Activated naive CD4-positive, alpha-beta T cell treated with anti-CD3 and anti-CD28 coated beads, Interleukin-2, amount 50 U/mL, for 72 hours (primary cell): ENCODE results near the gene PDE2A. TPM values are rescaled to one million over a fixed set of nuclear protein-coding genes. Genes with fewer than 3 reads are reported as not detected.

Source experiments
- ATAC-seq, 2 donors: fragments of 150-1000 bp; cut with Tn5 transposase; 2 replicates each; pipeline ENCODE4 v1.10.0; 2021; ENCODE audit warnings: mild to moderate bottlenecking in 2 of 2, moderate library complexity in 2 of 2
- DNase-seq, 2 donors: peaks; one replicate each; pipeline ENCODE4 v3.0.0; 2021 to 2022; ENCODE audit warnings: low spot score in 2 of 2
- H3K27ac Mint-ChIP-seq, 2 donors: one replicate each; pipeline ENCODE4 v1.8.0; 2022; ENCODE audit warnings: mild to moderate bottlenecking in 2 of 2, mixed read lengths in 2 of 2
- H3K36me3 Mint-ChIP-seq, 2 donors: one replicate each; pipeline ENCODE4 v1.8.0; 2022; ENCODE audit warnings: mixed read lengths in 2 of 2
- H3K9me3 Mint-ChIP-seq, 2 donors: one replicate each; pipeline ENCODE4 v1.8.0; 2022; ENCODE audit warnings: mixed read lengths in 2 of 2
- total RNA-seq, 2 donors: library from RNA; stranded (reverse); gene quantifications; one replicate each; pipeline ENCODE4 v1.2.3, GENCODE V29; 2022

Gene PDE2A
- under 1 TPM; 0.68 to 0.97 TPM for total RNA-seq

DNA sequence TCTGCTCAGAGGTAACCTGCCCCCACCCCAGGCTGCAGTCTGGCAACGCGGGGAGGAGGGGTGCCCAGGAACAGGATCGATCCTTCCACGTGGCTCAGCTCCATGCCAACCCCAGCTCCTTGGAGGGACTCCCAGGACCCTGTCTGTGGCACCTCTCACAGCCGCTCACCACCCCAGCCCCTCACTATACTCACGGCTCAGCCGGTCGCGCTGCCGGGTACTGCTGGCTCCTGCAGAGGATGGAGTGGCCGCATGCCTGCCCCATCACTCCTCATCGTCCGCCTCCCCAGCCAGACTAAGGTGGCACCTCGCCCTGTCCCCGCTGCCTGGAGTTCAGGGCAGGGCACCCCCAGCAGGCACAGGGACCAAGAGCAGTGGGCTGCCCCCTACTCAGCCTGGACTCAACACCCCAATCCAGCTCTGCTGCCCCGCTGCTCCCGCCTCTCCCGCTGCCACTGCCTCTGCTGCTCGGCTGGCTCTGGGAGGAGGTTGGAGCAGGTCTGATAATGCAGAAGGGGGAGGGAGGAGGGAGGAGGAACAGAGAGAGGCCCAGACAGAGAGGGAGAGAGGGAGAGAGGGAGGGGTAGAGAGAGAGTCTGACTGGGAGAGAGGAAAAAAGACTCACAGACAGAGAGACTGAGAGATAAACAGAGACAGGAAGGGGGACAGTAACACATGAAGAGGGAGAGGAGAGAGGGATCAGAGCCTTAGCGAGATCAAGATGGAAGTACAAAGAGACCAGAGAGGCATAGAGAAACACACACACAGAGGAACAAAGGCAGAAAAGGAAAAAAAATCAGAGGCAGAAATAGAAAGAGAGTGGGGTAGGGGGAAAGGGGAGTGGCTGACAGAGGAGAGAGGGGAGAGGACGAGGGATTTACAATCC, at the start of gene PDE2A:
PDE2A (minus strand) TSS at position 480 of the 886 bp plus-strand sequence; CDS start at position 265, 215 bp downstream.
- DNase-seq (no peak), ATAC-seq (peak in 1 of 2 donors; percentile 2)
- Mint-ChIP-seq H3K36me3 (no peaks in the 10 kb centered on the region), H3K27ac (no peak within 1 kb of the TSS), H3K9me3 (no peaks in the 10 kb centered on the region)

DNA sequence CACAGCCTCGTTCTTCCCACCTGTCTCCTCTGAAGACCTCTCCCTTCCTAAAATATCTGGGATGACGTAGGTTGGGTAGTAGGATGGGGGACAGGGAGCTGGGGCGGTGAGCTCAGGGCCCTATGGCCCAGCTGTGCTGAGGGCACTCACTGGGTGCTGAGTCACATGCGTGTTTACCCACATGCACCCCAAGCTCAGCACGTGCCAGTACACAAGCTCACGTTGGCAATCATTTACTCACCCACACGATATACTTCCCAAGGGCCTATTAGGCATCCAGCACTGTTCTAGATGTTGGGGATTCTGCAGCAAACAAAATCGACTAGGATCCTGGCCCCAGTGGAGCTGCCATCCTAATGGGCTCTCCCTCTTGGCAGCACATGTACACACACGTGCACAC, 49.3 kb upstream of the PDE2A start:
- H3K27ac Mint-ChIP-seq = peak overlapping the region in 1 of 2 donors; percentile 22

DNA sequence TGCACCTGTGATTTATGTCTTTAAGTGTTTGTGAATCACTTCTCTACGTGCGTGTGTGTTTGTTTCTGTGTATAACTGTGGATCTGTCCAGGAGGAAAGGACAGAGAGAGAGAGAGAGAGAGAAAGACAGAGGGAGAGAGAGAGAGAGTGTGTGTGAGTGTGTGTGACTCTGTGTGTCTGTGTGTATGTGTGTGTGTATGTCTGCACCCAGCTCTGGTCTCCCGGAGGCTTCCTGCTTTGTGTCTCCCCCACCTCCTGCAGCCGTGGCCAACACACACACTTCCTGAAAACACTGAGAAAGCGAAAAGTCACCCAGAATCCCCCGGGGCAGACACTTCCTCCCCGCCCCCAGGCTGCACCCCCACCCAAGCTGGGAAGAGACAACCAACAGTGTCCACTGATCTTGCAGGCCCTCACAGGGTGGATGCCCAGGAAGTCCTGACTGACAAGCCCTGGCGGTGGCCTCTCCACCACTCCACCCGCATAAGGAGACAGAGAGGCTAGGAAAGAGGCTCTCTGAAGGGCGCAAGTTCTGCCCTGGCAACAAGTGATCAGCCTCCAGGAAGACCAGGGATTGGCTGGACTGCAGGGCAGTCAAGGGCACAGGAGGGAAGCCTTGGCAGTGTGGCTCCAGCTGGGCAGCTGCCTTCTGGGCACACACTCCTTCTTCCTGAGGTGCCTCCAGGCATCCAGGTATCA, 48.0 kb upstream of the PDE2A start:
- H3K27ac Mint-ChIP-seq = peak overlapping the region; percentile 89 to 92
- no peaks in the 10 kb centered on the region for H3K9me3 Mint-ChIP-seq
- ATAC-seq = peak; percentile 92
- H3K36me3 Mint-ChIP-seq = peaks cover 0 to 26% of the 10 kb centered on the region in 2 donors
- peak; percentile 80 to 93 for DNase-seq

More for the DNA sequence above, 49.3 kb upstream of the PDE2A start:
- DNase-seq (no peak), ATAC-seq (no peak)
- Mint-ChIP-seq H3K9me3 (no peaks in the 10 kb centered on the region), H3K36me3 (peaks cover 0 to 26% of the 10 kb centered on the region in 2 donors)

DNA sequence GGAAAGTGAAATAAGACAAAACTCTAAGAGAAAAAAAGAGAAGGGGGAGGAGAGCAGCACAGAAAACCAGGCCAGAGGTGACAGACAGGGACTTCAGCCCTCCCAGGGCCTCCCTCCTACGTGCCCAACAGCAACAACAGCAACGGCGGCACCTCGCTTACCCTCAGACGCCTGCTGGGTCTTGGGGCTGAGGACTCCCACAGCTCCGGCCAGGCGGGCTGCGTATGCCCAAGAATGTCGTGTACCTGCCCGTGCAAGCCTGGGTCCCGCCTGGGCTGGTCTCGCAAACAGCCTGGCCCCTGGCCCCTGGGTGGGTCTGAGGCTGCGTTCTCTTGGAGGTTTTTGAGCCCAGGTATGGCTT, 47.4 kb upstream of the PDE2A start:
- peak overlapping the region; percentile 89 to 92 for H3K27ac Mint-ChIP-seq
- H3K36me3 Mint-ChIP-seq = peaks cover 0 to 26% of the 10 kb centered on the region in 2 donors
- H3K9me3 Mint-ChIP-seq = no peaks in the 10 kb centered on the region
- peak in 1 of 2 donors; percentile 31 for DNase-seq
- peak; percentile 28 to 44 for ATAC-seq

DNA sequence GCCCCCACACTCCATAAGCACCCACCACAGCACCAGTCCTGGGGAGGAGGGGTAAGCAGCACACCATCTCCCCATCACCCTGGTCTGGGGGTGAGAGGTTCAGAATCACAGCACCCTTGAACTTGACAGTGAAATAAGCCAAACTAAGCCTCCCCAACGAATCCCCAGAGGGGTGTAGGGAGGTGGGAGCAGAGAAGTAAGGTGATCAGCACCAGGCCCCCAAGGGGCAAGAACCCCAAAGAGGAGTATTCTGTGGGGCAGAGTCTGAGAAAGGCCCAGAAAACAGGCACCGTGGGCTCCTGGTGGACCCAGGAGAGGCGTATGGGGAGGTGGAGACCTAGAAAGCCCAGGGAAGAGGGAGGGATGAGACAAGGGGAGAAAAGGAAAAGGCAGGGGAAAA, 47.1 kb upstream of the PDE2A start:
- ATAC-seq (no peak), DNase-seq (no peak)
- no peaks in the 10 kb centered on the region for H3K9me3 Mint-ChIP-seq
- peak overlapping the region; percentile 89 to 92 for H3K27ac Mint-ChIP-seq
- H3K36me3 Mint-ChIP-seq = peaks cover 0 to 26% of the 10 kb centered on the region in 2 donors

DNA sequence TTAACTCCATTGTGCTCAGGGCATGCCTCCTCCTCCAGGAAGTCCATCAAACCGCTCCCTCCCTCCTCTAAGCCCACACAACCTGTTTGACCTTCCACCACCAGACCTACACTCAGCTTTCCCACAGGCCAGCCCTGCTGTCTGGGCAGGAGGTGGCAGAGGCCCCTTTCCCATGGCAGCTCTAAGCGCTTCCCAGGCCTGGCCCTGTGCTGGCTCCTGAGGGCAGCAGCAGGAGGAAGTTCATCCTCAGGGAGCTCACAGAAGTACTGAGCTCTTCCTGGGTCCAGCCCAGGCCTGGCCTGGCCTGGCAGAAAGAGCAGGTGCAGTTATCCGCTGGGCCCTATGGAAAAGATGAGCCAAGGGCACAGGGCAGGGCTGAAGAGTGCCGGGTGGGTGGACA, 46.6 kb upstream of the PDE2A start:
- ATAC-seq (no peak), DNase-seq (no peak)
- Mint-ChIP-seq H3K36me3 (peaks cover 0 to 26% of the 10 kb centered on the region in 2 donors), H3K27ac (peak overlapping the region; percentile 89 to 92), H3K9me3 (no peaks in the 10 kb centered on the region)

DNA sequence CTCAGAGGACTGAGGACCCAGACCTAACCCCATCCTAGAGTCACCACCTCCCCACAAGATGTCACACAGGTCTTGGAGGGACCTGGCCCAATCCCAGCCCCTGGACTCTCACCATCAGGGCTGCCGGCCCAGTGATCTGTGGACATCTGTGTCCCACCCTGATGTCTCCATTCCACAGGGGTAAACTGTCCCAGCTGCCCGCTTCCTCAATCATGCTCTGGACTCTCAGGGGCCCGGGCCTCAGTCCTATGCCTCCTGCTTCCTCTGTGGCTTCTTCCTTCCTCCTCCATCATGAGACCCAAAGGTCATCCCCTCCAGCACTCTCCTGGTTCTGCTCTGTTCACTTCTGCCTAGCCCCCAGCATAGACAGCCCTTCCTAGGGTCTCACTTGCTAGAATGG, 45.8 kb upstream of the PDE2A start:
- DNase-seq (no peak), ATAC-seq (no peak)
- Mint-ChIP-seq H3K9me3 (no peaks in the 10 kb centered on the region), H3K36me3 (peaks cover 0 to 26% of the 10 kb centered on the region in 2 donors), H3K27ac (peak overlapping the region; percentile 89 to 92)

DNA sequence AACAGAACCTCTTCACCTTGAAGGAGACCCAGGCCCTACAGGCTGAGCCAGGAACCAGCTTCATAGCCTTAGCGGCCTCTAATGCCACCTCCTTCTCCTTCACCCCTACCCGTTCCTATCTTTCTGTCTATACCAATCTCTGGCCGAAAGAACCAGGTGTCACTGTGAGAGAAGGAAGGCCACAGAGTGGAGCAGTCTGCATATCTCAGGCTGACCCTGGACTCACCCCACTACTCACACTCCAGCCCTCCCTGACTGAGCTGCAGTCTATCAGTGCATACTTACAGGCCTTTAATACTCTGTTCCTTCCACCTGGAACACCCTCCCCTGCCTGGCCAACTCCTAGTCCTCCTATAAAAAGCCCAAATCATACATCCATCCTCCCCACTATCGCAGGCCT, 45.3 kb upstream of the PDE2A start:
- Mint-ChIP-seq H3K36me3 (peaks cover 0 to 26% of the 10 kb centered on the region in 2 donors), H3K27ac (peak overlapping the region; percentile 89 to 92), H3K9me3 (no peaks in the 10 kb centered on the region)
- no peak for ATAC-seq
- no peak for DNase-seq

DNA sequence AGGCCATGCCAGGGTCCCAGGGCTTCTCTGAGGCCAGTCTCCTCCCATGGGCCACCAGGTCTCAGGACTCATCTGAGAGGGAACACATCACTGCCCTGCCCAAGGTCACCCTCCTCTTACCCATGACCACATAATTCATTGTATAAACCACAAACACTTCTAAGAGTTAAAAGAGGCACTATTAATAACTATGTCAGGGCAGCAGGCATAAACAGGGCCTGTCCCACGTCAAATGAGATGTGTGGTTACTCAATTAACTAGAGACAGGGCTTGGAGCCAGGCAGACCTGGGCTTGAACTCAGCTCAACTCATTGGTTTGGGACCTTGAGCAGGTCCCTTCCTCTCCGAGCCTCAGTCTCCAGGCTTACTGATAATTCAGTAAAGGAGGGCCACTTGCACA, 44.9 kb upstream of the PDE2A start:
- DNase-seq = no peak
- Mint-ChIP-seq H3K36me3 (peaks cover 0 to 26% of the 10 kb centered on the region in 2 donors), H3K27ac (peak overlapping the region in 1 of 2 donors; percentile 92), H3K9me3 (no peaks in the 10 kb centered on the region)
- ATAC-seq = peak in 1 of 2 donors; percentile 11

DNA sequence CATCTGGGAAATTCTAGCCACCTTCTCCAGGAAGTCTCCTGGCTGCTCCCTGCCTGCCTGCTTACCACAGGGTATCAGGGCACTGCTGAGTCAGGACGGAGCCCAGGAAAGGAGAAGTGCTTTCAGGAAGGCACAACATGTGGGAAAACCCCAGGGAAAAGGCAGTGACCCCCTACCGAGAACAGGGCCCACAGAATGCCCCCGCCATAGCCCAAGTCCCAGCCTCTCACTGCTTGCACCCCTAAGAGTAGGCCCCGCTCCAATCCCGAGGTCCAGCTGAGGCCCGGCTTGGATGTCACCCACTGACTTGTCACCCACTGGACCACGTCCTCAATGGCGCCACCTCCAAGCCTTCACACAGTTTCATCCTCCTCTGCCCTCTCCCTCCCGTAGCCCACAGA, 43.9 kb upstream of the PDE2A start:
- no peak for ATAC-seq
- peaks cover 0 to 26% of the 10 kb centered on the region in 2 donors for H3K36me3 Mint-ChIP-seq

DNA sequence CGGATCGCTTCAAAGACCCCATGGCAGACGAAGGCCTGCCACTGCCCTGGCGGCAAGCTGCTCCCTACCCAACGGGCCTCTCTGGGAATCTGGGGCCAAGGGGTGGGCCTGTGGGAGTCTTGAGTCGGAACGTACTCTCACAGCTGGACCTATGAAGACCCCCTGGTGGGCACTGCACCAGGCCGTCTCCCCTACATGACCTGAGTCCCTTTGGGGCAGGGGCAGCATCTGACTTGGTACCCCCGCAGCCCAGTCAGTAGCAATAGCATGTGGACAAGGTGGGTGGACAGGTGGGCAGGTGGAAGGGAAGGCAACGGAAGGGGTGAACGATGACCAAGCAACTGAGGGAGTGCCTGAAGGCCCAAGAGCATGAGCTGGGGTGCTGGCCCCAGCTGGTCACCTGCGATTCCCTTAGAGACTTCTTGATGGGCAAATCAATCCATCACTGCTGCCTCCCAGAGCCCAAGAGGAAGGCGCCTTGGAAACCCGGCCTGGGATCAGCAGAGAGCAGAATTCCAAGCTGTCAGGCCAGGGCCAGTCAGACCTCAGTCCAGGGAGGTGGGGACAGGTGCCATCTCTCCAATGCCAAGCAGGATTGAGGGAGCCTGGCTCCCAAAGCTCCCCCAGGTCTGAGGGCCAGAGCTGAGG, 42.7 kb upstream of the PDE2A start:
- Mint-ChIP-seq H3K9me3 (no peaks in the 10 kb centered on the region), H3K36me3 (peaks cover 0 to 25% of the 10 kb centered on the region in 2 donors), H3K27ac (no peak overlapping the region)
- ATAC-seq (no peak), DNase-seq (no peak)

More for the DNA sequence above, 43.9 kb upstream of the PDE2A start:
- Mint-ChIP-seq H3K9me3 (no peaks in the 10 kb centered on the region), H3K27ac (peak overlapping the region; percentile 44 to 62)
- no peak for DNase-seq

DNA sequence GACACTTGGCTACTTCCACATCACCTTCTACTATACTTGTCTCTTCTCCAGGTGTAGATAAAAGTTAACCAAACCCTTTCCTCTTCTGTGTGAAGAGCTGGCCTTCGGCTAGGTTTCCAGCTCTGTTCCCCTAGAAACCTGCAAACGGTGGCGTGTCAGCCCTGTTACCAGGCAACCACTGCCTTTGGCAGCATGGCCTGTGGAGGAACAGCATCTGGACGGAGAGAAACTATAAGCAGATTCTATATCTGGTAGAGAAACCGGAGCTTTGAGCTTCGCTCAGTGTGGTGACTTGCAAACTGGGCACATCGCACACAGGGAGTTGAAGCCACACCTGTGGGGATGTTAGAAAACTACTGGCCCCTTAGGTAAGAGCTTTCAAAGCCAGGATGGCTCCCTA, 42.1 kb upstream of the PDE2A start:
- DNase-seq (no peak), ATAC-seq (no peak)
- H3K9me3 Mint-ChIP-seq = no peaks in the 10 kb centered on the region
- H3K27ac Mint-ChIP-seq = peak overlapping the region in 1 of 2 donors; percentile 85
- peaks cover 0 to 19% of the 10 kb centered on the region in 2 donors for H3K36me3 Mint-ChIP-seq

DNA sequence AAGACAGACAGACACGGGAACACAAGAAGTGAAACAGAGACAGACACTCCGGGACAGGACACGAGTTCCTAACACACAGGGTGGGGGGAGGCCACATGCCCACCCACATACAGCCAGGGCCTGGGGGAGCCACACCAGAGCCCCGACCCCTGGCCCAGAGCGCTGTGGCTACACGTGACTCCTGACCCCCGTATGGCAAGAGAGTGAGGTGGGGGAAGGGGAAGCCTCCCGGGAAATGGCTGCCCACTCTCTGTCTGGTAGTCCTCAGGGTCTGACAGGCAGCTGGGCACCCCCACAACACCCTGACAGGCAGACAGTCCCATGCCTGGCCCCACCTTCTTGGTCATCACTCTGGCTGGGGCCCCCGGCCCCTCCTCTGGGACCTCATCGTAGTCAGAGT, 38.6 kb upstream of the PDE2A start:
- H3K36me3 Mint-ChIP-seq = no peaks in the 10 kb centered on the region

DNA sequence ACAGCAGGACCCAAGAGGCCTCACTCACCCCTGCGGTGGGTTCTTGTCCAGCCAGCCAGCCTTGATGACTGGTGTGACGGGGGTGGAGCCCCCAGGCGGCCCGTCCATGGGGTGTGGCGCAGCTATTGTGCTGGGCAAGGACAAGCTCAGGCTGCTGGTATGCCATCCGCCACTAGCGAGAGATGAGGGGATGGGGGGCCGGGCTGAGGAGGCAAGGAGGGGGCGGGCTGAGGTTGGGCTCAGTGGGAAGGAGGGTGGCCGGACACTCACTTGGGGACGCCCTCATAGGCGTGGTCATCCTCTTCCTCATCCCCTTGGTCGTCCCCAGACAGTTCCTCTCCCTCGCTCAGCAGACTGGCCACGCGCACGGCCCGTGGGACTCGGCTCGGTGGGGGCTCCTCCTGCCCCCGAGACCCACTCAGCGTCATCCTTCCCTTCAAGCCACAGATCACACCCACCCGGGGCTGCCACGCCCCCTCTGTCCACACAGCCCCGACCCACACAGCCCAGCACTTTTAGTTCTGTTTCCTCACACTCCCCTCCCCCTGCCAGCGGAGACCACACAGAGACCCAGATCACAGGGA, 38.0 kb upstream of the PDE2A start:
- Mint-ChIP-seq H3K36me3 (no peaks in the 10 kb centered on the region), H3K27ac (peak overlapping the region in 1 of 2 donors; percentile 1), H3K9me3 (no peaks in the 10 kb centered on the region)
- DNase-seq (no peak), ATAC-seq (no peak)

More for the DNA sequence above, 38.6 kb upstream of the PDE2A start:
- ATAC-seq (no peak), DNase-seq (no peak)
- Mint-ChIP-seq H3K27ac (peak overlapping the region in 1 of 2 donors; percentile 1), H3K9me3 (no peaks in the 10 kb centered on the region)

DNA sequence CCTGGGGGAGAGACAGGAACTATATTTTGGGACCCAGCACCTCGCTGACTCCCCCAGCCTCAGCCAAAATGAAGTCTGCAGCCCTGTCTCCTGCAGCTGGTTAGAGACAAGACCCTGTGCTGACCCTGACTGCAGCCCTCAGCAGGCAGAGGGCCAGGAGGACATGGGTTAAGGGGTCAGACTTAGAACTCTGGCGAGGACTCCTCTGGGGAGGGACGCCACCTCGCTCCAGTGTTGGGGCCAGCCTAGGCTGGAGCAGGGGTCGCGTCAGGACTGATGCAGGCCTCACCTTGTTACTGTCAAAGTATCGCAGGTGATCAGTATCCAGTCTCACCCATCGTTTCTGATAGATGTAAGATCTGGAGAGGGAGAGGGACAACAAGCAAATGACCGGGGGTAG, 36.9 kb upstream of the PDE2A start:
- H3K36me3 Mint-ChIP-seq = no peaks in the 10 kb centered on the region
- no peak for DNase-seq
- H3K9me3 Mint-ChIP-seq = no peaks in the 10 kb centered on the region
- no peak for ATAC-seq
- H3K27ac Mint-ChIP-seq = peak overlapping the region; percentile 7 to 58

DNA sequence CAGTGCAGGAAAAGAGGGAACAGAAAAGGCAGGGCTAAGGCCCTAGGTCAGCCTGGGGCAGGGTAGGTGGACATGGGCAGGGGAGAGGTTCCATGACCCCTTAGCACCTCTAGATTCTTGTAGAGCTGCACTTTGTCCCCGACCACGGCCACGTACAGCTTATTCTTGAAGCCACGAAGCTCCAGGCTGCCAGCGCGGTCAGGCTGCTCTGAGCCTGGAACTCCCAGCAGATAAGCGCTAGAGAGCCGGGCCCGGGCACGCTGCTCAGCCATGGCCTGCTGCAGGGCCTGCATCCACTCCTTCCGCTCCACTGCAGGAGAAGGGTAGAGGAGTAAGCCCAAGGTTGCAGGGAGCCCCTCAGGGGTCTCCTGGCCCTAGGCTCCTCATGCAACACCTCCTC, 36.1 kb upstream of the PDE2A start:
- no peaks in the 10 kb centered on the region for H3K9me3 Mint-ChIP-seq
- no peak for ATAC-seq
- no peaks in the 10 kb centered on the region for H3K36me3 Mint-ChIP-seq

More for the DNA sequence above, 36.1 kb upstream of the PDE2A start:
- DNase-seq = no peak
- H3K27ac Mint-ChIP-seq = peak overlapping the region in 1 of 2 donors; percentile 7
